ENCODE data around the gene CCM2.

Gene CCM2

DNA sequence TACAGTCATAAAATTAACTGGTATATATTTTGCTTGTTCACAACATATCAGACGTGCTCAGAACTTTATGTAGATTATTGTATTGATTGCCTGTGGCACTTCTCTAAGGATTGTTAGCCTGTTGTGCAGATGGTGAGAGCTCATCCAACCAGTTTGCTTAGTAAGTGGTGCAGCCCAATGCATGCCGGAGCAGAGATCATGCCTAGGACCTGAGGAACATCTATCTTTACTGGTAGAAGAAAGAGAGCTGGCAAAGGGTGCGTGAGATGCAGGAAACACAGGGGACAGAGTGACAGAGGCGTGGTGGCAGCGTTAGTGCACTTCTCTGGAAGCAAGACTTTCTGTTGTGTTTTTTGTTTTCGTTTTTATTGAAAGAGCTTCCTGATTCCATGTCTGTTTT is 35.9 kb downstream of the CCM2 start:
- no peak for DNase-seq

- no peak for DNase-seq
These were observed 36.3 kb downstream of the CCM2 start for GRCh38 chr7:45036317-45036716.

GRCh38 chr7:45036796-45037195 is 36.8 kb downstream of the CCM2 start:
- DNase-seq = no peak

GRCh38 chr7:45037876-45038275 is 37.9 kb downstream of the CCM2 start:
- no peak for DNase-seq

DNA sequence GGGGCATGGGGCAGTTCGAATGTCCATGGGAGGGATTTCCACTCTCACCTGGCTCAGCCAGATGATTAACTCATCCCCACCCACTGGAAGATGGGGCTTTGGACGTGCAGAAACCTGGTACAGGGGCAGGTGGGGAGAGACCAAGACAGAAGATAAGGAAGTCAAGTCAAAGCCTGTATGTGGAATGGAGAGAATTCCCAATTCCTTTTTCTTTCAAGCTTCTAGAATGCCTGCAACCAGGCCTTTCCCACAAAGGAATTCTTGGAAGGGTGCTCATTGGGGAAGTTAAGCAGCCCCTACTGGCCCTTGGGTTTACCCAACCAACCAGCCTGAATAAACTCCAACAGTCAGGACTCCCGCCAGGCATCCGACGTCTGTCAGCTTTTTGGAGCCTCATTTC is 39.1 kb downstream of the CCM2 start:
- no peak for DNase-seq

DNA sequence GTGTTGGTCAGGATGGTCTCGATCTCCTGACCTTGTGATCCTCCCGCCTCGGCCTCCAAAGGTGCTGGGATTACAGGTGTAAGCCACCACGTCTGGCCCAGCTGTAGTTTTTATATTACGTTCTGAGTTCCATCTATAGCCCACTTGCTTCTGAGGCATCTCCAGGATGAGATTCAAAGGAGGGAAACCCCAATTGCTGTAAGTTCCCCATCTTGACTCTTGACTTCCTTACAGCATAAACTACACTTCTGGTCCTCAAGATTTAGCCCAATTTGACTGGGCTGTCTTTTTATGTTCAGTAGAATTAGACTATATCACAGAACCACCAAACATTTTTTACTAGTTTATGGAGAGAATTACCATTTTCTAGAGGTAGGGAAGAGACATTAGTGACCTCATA is 44.3 kb downstream of the CCM2 start:
- no peak for DNase-seq

DNA sequence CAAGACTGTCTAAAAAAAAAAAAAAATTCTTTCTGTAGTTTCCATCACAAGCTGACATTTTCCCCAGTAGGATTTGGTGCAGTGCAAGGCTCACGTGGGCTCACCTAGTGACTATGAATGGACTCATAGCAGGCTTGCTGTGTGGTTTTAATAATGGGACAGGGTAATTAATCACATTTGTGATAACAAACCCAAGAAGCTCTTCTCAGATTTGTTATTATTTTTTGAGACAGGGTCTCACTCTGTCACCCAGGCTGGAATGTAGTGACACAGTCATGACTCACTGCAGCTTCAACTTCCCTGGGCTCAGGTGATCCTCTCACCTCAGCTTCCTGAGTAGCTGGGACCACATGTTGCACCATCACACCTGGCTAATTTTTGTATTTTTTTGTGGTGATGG is 48.7 kb downstream of the CCM2 start:
- no peak for DNase-seq

GRCh38 chr7:45050198-45050597 is 50.2 kb downstream of the CCM2 start:
- no peak for DNase-seq

DNA sequence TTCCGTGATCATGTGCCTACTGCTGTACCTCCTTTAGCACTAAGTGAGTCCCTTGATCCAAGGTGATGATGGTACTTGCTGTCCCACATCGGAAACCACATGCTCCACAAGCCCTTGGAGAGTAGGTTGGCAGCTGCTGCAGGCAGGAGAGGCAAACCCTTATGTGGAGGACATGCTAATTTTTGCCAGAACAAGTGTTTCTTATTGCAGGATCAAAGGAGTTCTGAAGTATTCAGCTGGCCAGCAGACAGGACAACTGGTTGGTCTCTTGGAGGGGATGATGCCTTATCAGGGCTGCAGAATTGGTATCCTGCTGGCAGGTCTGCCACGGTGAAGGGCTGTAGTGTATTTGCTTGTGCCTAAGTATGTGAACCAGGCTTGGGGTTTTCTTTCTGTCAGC is 52.0 kb downstream of the CCM2 start:
- no peak for DNase-seq

DNA sequence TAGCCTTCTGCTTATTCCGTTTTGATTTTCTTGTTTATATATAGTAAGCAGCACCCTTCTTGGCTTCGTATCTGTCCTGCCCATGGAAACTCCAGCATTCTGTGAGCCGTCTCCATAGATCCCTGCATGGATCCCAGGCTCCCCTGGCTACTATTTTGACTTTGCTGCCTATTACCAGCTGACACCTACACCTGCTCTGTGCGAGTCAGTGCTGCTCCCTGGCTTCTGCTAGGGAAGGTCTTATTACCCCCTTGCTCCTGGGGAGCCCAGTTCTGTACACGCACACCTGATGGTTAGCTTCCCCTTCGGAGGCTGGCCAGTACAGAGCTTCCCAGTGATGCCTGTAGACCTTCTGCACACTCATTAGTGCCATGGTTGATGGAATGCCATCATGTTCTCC is 53.4 kb downstream of the CCM2 start:
- peak in 1 of 14 donors; percentile 65 for DNase-seq

DNA sequence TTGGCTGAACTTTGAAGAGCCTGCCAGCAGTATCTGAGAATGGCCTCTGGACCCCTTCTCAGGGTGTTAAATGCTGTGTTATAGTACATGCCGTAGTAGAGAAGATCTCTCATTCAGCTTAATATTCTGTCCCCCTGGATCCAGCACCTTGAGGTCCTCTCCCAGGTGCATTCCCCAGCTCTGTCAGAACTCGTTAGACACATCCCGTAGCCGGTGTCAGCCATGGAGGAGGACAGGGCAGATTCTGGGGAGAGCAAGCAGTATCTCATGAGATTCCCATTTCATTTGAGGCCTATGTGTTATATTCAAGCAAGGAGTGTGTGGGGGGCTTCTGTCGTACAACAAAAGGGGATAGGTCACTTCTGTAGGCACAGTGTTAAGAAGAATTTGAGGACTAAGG is 53.9 kb downstream of the CCM2 start:
- DNase-seq = no peak

DNA sequence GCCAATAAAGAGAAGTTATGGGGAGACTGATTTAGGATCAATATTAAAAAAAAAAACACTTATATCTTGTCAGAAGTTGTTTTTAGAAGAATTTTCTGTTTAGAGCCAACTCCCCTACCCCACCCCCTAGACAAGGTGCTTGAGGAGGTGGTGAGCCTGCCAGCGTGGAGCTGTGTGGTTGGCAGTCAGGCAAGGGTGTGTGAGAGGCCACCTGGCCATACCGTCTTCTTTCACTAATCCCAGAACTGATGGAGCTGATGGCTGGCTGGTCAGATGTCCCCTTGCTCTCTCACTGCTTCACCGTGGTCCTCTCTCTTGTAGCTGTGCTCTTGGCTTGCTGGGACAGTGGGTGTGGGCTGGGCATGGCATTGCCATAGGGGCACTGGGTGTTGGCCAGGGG is 54.4 kb downstream of the CCM2 start:
- DNase-seq = peak in 1 of 14 donors; percentile 44

GRCh38 chr7:45055016-45055415 is 55.0 kb downstream of the CCM2 start:
- DNase-seq = no peak

- DNase-seq = no peak
These were observed 55.7 kb downstream of the CCM2 start for GRCh38 chr7:45055594-45056219.

- no peak for DNase-seq
These were observed 57.9 kb downstream of the CCM2 start for GRCh38 chr7:45057878-45058277.

GRCh38 chr7:45060295-45060694 is 60.3 kb downstream of the CCM2 start:
- DNase-seq = no peak

DNA sequence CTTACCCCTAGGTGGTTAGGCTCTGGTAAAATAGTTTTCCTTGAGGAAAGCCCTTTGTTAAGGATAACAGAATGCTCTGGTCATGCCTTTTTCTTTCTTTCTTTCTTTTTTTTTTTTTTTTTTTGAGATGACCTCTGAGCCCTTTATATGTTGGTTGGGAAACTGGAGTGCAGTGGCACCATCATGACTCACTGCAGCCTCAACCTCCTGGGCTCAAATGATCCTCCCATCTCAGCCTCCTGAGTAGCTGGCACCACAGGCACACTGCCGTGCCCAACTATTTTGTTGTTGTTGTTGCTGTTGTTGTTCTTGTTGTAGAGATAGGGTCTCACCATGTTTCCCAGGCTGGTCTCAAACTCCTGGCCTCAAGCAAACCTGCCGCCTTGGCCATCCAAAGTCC is 61.4 kb downstream of the CCM2 start:
- no peak for DNase-seq

DNA sequence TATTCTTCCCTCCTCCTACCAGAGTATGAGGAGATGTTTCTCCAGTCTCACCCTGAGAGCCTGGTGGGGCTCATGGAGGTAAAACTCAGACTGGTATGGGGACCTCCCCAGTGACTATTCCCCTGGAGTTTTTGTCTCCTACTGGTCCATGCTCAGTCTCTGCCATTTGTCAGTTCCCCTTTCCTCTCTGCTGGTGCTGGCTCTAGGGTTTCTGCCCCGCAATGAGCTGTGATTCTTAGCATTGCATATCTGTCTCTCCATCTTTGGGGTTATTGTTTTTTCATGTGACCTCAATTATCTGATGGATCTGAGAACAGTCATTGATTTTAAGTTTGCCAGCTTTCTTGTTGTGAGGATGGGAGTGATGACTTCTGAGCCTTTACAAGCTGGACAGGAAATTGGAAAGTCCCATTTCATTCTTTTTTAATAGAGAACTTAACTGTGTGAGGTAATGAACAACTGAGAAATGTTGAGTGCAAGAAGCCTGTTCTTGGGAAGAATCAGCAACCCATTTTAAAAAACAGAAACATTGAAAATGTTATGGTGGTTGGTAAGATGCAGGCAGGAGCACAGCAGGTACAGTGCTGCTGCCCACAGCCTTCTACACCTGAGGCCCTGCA is 61.9 kb downstream of the CCM2 start:
- DNase-seq = no peak

GRCh38 chr7:45064047-45064725 is 64.2 kb downstream of the CCM2 start:
- DNase-seq = no peak

- peak in 1 of 14 donors; percentile 5 for DNase-seq
These were observed 65.3 kb downstream of the CCM2 start for GRCh38 chr7:45065031-45065995.

DNA sequence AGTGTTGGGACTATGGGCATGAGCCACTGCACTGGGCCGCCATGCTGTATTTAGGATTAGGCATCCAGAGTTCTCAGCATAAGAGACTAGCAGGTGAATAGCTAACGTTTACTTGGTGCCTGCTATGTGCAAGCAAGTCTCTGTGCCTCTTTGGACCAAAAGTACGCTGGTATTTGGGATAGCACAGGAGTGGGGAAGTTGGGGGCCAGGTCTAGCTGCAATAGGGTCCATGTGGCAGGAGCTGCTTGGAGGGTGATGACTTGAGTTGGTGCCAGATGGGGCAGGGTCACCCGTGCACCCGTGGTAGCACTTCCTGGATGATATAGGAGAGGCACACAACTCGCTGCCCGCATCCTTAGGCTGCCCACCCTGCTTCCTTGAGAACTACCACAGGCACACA is 66.4 kb downstream of the CCM2 start:
- DNase-seq = no peak

DNA sequence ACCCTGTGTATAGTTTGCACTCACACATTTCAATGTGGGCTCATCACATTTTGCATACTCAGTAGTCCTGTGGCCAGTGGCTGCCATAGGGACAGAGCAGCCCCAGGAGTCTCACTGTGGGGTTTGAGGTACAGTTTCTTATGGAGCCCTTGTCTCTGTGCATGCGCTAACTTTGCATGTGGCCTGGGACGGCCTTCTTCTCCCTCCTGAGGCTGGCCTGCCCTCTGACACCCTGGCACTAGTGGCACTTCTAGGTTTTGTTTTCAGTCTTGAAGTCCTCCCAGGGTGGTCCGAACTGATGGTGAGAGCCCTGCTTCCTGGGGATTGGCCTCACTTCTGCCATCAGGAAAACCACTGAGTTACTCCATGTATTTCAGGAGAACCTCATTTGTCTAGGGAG is 67.6 kb downstream of the CCM2 start:
- no peak for DNase-seq

Measured in C1 segment of cervical spinal cord (tissue), 14 donors.